CD1c-positive myeloid dendritic cell (primary cell): ENCODE data around the gene STK17B.
"Not testable (repeated sequence)": the region's sequence is repeated elsewhere in the genome, so short reads cannot be mapped to it uniquely, and the experiment has no call there.

Experiments used
- DNase-seq: peaks from one replicate; pipeline ENCODE4 v3.0.0-alpha.2; 2016; ENCODE audit errors: extremely low spot score

STK17B gene

DNA sequence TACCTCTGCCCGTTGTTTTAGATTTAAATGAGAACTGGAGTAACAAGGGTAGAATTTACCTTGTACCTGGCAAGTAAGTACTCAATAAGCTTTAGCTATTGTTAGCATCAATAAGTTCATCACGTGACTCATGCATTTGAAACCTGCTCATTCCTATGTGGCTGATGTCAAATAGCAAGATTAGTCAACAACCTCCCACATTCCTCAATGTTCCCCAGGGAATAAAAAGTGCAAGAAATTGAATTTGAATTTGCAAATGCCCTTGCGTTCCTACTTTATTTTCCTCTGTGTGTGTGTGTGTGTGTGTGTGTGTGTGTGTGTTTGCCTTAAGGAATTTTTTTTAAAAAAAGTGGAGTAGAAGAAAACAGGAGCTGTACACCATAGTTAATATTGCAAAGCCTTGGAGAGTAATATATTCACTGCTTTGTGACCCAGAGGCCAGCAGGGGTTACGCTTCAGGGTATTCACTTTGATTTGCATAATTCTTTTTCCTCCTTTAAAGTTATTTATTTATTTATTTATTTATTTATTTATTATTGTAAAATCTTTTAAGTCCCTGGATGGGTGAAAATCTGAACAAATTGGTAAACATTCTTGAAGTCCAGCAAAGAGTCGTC, 58.9 kb downstream of the STK17B start:
- no peak for DNase-seq

DNA sequence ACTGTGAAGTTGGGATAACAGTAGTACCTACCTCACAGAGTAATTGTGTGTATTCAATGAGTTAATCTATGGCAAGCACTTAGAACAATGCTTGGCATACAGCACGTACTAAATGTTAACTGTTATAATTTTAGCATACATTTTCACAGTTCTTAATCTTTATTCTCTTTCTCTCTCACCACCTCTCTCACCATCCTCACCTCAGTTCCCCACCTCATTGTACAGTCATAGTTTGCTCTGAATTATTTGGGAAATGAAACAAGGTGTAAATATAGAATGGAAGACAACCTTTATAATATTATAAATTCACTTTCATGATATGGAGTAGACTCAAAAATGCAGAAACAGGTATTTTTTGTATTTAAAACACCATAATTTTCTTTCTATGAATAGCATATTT, 62.8 kb downstream of the STK17B start:
- DNase-seq = no peak

DNA sequence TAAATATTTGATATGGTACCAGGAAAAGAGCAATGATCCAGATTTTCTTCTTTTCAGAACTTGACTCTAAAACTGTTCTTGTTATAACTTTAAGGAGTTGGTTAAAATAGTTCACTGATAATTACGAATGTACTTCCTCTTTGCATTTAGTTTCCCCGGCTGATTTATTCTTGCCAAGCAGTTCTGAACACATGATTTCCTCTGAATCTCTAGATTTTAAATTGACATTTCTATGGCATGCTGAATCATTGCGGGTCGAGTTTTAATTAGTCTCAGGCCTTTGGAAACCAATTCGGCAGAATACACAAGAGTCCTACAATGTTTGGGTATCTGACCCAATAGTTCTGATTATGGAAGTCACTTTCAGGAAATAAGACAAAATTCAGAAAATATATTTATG, 65.4 kb downstream of the STK17B start:
- DNase-seq = peak; percentile 45

DNA sequence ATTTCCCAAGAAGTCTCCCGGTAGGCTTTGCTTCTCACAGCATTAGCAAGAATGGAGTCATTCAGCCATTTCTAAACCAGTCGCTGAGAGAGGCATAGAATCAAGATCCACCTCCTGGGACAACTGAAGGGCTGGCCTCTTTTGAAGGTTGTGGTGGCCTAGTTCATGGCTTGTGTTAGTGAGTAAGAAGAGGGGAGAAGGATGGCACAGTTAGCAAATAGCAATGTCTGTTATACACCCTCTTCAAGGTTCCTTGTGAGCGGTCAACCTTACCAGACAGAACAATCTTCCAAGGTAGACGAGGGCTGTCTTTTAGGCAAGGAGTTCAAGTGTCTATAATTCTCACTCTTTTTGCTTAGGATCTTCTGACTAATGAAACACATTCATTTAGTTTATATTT, 67.3 kb downstream of the STK17B start:
- DNase-seq = no peak

DNA sequence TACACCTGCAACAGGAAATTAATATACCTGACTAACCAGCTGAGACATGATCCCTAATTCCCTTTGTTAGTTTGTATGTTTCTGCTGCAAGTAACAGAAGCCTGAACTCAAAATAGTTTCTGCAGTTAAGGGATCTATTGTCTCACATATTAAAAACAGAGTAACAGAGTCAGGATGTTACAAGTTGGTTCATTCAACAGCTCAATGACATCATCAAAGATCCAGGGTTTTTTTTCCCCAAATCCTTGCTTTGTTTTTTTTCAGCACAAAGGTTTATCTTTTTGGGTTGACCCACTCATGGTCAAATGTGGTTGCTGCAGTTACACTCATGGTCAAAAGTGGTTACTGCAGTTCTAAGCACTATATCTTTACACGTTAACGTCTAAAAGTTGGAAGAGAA, 67.8 kb downstream of the STK17B start:
- no peak for DNase-seq

DNA sequence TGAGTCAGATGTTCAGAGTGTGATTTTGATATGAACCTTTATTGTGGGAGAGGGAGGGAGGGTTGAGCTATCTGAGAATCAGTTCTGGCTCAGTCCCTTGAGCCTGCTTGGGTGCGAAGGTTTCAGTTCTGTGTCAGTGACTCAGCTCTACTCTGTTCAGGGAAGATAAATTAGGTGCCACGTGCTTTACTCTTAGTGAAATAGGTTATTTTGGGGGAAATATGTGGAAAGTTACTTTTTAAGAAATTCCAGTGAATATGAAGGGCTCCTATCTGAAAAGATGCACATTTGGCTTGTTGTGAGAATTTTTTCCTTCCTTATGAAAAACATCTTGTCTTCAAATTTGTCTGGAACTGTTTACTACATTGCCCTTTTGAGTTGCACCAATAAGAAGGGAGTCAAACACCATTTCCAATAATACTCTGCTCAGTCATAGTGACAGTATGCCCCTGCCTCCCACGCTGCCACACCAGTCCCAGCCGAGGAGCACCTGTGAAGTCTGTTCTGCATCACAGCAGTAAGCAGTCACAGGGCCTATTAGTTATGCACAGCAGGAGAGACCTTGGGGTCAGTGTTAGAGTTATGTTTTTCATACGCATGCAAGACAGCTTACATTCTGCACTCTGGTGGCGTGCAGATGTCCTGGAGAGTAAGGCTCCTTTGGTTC, 69.9 kb downstream of the STK17B start:
- DNase-seq = peak; percentile 33

DNA sequence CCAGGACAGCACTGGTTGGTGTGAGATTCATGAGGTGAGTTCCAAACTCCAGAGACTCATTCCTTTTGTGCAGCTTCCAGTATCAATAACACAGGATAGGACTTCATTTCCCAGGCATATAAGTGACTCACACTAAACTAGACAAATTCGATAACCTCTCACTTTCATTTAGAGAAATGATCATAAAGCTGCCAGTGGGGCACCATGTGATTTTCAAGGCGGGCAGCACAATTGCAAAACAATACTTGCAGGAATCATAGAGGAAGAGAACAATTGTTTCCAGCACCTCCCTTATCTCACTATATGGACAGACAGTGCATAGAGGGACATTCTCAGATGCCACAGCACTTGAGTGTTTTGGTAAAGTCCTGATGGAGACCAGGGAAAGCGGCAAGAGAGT, 71.5 kb downstream of the STK17B start:
- DNase-seq = no peak

DNA sequence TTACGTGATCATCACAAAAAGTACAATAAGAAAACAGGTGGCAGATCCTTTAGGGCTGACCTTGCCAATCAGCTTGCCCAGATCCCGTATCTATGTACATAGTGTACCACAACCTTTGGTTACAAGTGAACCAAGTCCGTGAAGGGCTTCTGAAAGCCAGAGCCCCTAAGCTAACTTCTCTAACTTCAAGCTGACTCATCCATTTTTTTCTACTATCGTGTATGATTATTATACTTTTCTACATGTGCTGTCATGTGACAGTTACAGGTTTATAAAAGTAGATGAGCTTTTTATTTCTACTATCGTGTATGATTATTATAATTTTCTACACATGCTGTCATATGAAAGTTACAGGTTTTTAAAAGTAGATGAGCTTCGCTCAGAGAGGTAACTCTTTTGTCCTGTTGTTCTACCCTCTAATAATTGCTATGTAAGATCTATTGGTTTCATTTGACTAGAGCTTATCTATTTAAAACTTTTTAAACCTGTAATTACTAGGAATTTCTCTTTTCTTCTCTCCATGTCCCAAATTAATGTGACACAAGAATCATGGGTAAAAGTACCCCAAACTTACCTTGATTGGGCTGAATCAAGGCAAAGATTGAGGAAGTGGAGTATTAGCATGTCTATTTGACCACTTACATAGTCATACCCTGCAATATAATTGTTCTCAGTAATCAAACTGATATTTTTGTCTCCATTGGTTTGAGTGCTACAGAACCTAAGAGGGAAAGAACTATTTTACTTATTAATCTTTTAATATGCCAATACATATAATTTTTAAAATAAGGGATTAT, 73.3 kb downstream of the STK17B start:
- DNase-seq = no peak

DNA sequence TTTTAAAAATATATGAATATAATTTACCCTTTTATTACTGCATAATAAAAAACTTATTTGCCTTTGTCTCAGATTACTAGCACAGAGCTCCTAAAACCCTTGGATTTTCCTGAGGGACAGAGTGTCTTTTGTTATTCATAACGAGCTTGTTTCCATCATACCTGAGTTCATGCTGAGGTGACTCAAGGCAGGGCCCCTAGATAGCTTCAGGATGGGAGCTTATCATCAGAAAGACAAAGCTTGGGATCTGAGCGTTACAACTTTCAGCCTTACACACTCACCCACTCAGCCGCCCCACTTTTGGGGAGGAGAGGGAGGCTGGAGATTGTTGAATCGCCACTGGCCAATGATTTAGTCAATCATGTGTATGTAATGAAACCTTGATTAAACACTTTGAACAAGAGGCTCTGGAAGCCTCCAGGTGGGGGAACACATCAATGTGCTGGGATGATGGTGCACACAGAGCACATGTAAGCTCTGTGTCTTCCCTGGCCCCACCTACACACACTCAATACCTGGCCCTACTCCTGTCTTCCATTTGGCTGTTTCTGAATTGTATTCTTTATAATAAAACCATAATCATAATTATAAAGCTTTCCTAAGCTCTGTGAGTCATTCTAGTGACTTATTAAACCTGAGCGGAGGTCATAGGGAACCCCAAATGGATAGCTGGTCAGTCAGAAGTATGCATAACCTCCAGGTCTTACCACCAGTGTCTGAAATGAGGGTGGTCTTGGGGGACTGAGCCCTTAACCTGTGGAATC, 74.2 kb downstream of the STK17B start:
- no peak for DNase-seq

DNA sequence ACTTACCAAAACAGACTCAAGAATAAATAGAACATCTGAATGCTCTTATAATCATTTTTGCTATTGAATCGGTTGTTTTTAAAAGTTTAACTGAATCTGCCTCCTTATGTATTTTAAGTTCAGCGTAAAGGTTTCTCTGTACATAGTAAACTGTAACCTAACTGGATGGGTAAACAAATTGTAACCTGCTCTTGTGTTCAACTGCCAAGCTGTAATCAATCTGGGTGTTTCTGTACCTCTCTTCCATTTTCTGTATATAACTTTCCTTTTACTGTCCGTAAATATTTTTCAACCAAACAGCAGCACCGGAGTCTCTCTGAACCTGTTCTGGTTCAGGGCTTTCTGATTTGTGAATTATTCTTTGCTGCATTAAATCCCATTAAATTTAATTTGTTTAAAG, 75.1 kb downstream of the STK17B start:
- no peak for DNase-seq

DNA sequence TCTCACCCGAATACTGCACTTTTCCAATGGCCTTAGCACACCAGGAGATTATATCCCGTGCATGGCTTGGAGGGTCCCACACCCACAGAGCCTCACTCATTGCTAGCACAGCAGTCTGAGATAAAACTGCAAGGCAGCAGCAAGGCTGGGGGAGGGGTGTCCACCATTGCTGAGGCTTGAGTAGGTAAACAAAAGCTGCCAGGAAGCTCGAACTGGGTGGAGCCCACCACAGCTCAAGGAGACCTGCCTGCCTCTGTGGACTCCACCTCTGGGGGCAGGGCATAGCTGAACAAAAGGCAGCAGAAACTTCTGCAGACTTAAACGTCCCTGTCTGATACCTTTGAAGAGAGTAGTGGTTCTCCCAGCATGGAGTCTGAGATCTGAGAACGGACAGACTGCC, 81.9 kb downstream of the STK17B start:
- not testable (repeated sequence) for DNase-seq

DNA sequence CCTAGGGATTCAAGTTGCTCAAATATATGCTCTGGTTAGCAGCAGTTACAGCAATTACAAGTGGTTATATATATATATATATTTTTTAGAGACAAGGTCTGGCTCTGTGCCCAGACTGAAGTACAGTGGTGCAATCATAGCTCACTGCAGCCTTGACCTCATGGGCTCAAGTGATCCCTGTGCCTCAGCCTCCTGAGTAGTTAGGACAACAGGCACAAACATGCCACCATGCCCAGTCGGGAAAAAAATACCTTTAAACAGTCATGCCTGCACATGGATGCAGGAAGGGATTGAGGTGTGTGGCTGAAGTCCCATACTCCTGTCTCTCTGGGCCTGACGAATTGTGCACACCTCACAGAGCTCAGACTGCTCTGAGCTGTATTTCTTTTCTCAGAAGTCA, 83.2 kb downstream of the STK17B start:
- DNase-seq = no peak

DNA sequence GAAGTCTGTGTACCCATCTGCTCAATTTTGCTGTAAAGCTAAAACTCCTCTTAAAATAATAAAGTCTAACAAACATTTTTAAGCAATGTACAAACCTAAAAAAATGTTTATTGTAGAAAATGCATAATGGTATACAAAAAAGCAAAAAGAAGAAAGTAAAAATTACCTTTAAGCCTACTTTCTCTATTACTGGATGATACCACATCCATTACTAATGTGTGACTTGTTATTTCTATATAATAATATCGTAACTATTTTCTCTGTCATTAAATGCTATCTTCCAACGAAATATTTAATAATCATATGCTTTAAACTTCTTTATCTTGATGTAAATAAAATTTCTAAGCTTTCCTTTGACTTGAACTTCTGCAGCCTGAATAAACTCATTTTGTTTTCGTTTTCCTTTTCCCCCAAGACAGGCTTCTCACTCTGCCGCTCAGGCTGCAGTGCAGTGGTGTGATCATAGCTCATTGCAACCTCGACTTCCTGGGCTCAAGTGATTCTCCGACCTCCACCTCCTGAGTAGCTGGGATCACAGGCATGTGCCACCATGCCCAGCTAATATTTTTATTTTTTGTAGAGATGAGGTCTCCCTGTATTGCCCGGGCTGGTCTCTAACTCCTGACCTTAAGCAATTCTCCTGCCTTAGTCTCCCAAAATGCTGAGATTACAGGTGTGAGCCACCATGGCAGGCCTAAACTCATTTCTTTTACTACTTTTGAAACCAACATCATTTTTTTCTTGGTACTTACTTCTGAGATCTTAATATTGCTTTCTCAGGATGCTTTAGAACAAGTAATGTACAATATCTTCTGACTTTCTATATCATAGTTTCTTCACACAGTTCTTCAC, 84.6 kb downstream of the STK17B start:
- DNase-seq = no peak

DNA sequence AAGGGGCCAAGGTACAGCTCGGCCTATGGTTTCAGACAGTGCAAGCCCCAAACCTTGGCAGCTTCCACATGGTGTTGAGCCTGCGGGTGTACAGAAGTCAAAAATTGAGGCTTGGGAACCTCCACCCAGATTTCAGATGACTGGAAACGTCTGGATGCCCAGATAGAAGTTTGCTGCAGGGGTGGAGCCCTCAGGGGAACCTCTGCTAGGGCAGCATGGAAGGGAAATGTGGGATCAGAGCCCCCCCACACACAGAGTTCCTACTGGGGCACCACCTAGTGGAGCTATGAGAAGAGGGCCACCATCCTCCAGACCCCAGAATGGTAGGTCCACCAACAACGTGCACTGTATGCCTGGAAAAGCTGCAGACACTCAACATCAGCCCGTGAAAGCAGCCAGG, 87.8 kb downstream of the STK17B start:
- no peak for DNase-seq
